Occipital lobe (tissue), 2 donors: ENCODE data around the gene NEDD9. TPM values are rescaled to one million over a fixed set of nuclear protein-coding genes. Genes with fewer than 3 reads are reported as not detected.

ENCODE experiments used
- DNase-seq: peaks from one replicate; lab custom pipeline; 2025; lab: John Stamatoyannopoulos, UW
- total RNA-seq: library from RNA; depleted of rRNA; stranded (reverse); fragments of >200 nt; gene quantifications from one replicate; pipeline ENCODE4 v1.2.3, GENCODE V29; 2014

NEDD9 gene
- total RNA-seq, 1 donor from 2014 or later, result 19.2 TPM

DNA sequence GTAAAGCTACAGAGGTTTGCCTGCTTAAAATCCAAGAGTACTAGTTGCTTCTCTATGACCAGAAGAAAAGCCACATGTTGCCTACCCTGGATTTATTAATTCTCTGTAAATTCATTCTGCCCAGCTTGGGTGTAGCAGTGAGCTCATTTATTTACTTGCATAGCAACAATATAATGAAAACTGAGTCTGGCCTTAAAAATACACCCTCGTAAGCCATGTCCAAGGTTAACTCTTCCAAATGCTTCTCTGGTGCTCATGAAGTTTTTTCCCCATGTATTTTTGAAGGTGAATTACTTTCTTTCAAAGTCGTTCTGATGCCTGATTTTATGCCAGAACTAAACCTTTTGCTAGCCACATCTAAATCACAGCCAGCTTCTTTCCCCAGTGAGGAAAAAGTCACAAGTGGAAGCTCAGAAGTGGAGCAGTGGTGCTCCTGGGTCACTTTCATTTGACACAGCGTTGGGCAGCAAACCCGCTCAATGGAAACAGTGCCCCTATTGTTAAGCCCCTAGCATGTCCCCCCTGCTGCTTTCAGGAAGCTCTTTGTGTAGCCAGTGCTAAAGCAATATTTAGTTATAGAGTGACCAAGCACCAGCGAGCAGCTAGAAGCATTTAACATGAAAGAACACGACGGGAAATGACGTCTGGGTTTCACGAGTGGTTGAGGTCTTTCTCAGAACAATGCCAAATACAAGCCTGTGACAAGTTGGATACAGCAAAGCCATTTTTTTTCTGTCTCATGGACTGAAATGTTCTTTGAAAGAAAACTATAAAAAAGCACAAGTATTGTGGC, 29.8 kb downstream of the NEDD9 start:
- DNase-seq, result peak; percentile 17

DNA sequence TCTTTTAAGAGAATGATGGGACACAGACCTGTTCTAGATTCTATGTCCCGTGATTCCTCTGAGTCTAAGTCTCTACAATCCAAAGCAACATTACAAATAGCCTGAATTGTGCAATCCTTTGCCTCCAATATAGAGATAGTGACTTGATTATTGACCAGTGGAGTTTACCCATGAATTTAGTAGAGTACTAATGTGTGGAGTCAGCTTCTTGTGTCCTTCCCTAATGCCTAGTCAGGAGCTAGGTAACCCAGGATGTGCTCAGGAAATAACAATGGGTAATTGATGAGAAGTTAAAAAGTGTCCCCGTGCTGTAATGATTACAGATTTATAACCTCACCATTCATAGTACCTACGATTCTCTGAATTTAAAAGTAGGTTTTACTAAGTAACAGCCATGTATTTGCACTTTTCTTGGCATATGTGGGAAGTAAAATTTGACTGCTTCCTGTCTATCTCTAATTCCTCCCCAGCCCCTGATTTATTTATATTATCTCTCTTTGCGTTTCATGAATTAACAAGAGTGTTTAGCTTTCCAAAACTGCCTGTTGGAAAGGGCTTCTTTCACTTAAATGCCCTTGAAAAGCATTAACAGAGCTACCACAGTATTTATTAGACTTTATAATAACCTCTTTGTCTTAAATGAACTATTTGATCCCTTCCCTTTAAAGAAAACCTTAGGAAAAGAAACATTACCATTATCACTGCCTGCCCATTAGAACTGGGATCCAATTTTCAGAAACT, 30.5 kb downstream of the NEDD9 start:
- no peak for DNase-seq

DNA sequence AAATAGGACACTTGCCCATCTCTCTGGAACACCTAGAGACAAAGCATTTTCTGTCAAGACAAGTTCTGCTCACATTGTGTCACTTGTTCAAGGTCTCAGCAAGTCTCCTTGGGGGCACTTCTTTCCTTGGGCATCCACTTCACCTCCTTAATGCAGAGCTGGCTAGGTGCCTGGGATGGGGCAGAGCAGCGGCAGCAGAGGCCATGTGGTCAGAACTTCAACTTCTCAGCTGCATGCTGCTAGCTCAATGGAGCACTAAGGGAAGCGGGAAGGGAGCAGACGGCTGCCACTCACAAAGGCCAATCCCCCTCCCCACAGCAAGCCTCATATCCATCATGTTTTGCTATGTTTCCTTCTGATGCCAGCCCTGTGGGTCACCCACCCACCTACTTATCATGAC, 31.5 kb downstream of the NEDD9 start:
- no peak for DNase-seq

DNA sequence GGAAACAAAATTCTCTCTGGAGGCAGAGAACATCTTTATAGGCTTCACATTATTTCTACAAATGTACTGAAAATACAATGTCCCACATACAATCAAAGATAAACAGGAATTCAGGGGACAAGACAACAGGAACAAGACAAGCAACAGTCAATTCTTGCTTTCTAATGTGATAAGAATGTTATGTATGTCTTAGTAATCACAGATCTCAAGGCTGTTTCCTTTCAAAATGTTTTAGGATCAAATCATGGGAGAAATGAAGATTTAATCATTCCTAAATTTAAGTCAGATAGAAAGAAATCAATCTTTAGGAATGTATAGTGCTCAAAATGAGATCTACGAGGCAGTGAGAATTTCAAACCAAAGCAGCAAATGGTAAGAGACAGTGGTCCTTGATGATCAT, 32.1 kb downstream of the NEDD9 start:
- DNase-seq, result no peak

DNA sequence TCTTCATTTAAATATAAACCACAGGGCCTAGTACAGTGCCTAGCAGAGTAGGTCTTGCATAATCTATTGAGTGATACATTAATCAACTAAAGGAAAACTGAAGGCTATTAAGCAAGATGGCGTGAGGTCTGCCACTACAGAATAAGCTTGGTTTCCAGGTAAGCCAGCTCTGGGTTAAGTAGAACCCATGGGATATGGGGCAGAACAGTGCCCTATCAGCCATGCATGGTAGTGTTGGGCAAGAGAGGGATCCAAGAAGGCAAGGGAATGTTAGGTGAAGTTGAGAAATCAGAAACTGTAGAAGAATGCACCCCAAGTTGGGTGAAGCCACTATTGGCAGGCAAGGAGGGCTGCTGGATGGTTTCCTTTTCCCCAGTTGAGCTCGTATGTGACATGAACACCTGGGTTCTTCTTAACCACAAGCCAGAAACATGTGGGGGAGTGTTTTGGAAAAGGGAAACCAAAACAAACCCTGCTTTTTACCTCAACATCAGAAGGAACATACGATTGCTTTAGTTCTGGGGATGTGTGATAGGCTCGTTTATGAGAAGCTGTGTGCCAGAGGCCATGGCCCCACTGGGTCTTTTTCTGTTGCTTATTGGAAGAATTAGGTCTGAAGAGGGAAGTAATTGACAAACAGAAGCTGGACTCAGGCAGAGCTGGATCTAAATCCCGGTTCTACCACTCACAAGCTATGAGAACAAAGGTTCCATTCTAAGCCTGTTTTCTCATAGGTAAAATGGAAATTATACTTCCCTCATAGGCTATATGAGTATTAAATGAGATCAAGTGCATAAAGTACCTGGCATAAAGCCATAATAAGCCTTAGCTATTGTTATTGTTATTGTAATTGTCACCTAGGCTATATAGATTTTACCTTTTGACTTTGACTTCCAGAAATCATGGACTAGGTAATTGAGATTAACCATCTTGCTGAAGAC, 33.5 kb downstream of the NEDD9 start:
- DNase-seq, result no peak

DNA sequence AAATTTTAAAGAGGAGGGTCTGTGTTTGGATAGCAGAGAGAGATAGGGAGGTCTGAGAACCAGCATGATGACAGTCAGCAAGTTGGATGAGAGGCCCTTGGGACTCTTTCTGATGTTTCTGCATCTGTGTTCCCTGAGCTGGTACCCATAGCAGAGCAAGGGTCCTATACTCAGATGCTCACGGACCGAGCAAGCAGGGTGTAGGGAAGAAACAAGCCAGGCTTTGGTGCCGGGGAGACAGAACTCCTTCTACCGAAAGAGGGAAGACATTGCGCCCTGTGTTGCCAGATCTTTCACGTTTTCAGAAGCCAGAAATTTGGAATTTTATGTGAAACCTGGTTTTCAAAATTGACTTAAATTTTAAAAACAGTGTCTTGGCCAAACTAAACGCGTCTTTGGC, 34.6 kb downstream of the NEDD9 start:
- no peak for DNase-seq

DNA sequence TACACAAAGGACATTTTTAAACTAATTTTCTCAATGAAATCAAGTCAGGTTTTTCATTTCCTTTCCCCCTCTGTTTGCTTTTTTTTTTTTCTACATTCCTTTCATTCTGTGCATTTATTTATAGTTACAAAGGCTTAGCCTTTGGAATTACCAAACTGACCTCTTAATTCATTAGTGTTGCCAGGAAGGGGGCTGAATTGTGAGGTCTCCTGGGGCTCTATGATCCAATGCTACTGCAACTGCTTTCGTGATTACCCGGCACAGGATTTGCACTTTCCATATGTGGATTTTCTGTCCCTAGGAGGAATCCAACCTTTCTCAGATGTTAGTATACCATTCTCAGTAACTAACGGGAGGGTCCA, 35.3 kb downstream of the NEDD9 start:
- no peak for DNase-seq

DNA sequence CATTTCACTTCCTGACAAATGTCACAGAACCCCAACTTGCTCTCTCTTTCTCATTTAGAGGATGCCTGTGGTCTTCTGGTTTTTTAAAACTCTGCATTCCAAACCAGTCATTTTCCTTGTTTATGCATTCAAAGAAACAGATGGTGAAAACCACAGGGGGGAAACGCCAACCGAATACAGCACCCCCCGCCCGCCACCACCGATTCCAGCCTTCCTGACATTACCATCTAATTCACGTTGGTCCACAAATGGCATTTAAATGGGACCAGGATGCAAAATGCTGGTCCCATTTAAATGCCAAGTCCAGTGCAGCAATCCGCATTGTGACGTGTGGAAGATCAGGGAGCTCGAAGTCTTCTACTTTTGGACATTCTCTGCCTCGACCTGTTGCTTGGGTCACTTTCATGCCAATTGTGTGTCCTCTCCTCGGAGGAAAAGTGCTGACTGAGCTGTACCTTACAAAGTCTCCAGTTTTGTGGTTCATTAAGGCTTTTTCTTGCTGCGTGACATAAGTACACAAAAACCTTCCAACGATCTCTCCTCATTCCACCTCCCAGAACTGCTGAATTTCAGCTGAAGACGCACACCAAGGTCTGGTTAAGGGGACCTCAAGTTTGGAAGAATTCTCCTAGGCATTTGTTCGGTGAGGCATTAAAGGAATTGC, 35.8 kb downstream of the NEDD9 start:
- DNase-seq, result no peak

DNA sequence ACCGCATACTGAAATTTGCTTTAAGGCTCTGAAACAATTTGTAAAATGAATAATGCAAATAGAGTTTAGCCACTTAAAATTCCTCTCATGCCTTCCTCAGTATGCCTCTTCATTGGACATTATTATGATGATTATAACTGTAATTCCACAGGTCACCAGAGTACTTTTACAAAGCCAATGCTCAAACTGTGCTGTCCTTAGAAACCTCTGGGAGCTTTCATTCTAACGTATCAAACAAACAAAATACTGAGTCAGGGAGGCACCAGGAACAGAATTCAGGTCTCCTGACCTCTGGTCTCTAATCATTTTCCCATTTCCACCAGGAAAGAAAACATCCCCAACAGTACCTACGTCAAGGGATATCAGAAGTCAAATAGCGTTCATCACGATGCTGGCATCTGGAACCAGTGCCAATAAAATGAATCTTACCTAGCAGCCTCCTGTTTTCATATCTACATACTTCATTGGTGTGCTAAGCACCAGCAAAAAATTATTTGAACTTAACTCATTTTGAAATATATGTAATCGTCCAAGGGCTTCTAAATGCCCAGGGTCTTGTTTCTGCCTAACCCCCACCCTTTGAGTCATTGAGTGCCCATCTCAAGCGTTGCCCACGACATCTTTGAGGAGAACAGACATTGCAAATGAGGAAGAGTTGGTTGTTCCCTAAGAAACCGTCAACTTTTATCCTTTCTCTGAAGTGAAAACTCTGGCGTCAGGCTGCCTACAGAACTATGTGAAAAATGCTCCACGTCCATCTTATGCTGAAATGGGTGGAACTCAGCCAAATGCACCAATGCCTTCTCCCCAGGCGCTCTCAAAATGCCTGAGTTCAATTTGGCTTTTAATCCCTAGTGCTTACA, 37.9 kb downstream of the NEDD9 start:
- no peak for DNase-seq

DNA sequence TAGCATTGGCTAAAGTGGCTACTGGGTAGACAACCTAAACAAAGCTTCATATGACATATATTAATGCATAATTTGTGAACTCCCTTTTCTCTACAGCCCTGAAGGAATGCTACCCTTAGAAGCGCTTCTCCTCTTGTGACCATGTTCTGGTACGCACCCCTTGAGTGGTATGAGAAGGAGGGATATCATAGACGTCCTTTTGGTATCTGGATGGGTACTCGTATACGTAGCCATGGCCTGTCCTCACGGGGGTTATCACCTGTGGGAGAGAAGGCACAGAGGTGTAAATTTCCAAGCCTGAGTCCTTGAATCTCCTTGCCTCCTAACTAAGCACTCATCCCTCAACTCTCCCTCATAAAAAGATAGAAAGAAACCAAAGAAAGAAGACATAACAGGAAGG, 39.0 kb downstream of the NEDD9 start:
- DNase-seq, result no peak

DNA sequence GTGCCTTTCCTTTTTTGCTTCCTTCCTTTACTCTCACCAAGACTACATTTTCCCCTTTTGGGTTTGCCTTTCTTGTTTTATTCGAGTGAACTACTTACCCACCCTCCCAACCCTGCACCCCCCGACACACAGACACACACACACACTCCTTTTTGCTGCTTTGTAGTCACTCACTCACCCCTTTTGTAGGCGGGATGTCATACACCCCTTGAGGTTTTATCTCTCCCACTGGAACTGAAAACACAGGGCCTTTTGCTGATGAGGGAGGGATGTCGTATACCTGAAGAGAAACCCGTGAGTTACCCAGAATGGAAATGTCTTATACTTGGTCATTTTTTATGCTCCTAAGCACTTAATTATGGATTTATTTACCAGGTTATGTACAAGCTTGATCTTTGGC, 40.3 kb downstream of the NEDD9 start:
- DNase-seq, result no peak

DNA sequence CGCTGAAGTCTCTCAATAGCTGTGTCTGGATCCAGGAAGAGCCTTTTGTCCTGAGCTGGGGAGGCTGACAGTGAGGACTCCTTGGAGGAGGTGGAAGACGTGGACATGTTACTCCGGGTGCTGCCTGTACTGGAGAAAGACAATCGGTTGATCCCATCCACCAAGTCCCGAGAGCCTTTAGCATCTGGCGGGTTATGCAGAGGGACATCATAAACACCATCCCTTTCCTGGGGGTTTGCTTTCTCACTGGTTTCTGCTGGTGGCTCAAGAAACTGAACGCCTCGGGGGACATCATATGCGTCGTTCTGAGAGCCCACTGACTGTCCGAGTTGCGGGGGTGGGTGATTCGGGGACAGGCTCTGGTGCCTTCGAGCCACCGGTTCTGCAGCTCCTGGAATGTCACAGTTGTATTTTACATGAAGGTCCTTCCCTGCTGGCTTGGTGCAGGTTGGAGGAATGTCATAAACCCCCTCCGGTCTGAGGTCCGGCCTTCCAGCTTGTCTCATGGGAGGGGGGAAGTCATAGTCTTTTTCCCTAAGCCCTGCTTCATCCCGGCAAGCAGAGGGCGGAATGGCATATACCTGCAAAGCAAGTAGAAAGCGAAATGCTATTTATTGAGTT, 41.7 kb downstream of the NEDD9 start:
- no peak for DNase-seq

DNA sequence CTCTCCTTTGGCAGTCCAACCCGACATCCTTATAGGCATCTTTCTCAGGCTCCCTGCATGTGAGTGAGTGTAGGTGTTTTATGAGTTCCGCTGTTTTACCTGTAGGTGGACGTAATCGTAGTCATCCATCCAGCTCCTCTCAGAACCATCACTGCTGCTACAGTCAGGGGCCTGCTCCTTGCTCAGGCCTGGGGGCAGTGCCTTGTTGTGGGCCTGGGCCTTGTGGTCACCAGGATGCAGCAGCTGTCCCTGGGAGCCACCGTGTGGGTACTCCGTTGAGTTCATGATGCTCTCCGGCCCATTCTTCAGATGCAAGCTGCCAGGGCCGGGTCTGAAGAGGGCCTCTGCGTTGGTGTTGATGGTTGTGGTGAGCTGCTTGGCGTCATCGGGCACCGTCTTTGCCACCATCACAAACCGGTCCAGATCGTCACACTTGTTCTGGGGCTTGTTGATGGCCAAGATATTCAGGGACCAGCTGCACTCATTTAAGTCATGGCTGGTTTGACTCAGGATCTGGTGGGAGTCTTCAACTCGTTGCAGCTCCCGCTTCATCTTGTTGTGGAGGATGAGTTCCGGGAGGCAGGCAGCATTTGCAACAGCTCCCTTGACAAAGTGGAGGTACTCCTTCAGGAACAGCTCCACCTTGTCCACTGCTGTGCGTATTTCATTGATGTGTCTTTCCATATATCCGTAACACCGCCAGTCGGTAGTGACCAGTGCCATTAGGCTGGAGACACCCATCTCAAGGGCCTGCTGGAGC, 42.4 kb downstream of the NEDD9 start:
- DNase-seq, result no peak

DNA sequence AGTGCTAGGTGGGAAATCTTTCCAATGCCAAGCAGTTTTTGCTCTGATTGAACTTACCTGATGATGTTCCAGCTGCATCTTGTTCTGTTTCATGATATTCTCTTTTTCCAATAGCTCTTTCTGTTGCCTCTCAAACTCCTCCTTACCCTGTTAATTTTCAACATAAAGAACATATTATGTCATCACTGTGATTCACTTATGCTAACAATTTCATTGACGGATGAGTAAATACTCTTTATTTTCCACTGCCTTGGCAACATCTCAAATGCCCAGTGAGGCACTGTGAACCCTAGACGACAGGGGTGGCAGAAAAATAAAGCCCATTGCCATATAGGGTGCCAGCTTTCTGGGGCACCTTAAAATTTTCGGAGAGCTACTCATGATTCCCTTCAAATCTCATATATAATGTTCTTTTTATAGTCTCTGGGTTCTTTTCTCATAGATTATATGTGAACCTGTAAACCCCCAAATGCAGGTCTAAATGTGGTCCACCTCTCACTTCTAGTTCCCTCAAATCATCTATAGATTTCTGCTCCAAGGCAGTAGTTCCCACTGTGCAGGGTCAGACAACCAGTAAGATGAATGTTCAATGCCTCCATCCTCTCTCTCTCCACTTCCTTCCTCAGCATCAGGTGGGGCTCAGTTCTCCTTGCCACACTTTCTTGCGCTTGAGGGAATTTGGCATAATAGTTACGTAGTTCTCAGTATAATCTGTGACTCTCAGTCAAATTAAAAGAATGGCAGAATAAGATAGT, 44.1 kb downstream of the NEDD9 start:
- DNase-seq, result no peak

DNA sequence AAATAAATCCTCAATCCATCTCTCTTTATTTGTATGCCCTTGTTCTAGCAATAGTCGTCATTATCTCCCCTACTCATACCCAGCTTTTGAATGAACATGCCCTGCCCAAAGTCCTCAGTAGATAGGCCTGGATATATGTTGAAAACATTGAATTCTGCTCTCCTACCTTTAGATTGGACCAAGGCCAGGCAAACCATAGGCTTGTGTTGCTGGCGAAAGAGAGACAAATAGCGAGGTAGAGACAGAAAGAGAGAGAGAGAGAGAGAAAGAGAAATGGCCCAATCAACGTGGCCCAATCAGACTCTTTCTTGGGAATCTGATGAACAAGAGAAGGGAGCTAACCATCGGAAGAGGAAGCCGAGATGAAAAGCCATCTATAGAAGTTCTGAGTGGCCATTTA, 45.2 kb downstream of the NEDD9 start:
- DNase-seq, result no peak

DNA sequence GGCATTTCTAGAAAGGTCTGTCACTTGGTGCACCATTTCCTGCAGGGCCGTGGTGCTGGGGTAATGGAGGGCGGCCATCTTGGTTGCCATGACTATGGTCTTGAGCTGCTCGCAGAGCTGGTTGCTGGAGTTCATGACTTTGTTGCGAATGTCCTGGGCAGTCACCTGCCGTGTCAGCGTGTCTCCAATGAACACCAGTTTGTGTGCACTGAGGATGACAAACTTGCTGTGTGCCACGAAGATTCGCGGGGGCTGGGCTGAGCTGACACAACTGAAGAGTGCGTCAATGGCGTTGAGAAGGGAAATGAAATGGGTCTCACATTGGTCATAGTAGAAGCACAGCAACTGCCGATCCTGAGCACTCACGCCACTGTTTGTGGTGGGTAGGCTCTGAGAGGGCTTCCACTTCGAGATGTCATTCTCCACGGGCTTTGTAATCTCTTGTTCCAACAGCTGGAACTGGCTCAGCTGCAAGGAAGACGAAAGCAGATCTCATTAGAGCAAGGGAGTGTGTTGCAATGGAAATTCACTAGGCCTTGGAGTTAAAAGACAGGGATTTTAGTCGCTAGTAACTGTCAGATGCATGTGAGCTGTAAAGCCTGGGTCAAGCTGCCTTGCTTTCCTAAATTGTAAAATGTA, 47.1 kb downstream of the NEDD9 start:
- no peak for DNase-seq

DNA sequence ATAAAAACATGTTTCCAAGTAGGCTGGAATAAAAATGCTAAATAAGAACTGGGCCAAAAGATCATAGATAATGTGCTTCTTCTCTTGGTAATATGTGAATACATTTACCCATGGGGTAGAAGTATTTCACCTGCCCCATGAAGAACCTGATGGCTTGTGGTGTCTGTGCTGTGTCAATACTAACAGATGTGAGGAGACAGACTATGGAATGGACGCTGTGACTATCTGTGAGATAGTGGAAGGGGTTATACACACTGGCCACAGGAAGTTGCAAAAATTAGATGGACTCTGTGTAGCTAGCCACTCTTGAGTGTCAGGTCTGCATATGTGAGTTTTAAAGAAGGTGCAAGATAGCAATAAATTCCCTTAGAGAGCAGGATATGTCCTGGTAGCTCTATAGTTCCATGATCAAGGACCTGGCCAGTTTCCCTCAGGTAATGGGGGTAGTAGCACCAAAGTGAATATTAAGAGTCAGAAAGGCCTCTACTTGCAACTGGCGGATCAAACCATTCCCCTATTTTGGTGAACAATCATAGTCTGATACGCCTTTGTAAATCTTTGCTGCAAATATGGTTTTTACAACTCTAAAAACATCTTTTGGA, 48.6 kb downstream of the NEDD9 start:
- DNase-seq, result no peak
